Measurements from ENCODE around the gene DCLK2. TPM values are rescaled to one million over a fixed set of nuclear protein-coding genes. Genes with fewer than 3 reads are reported as not detected.

Gene DCLK2
- total RNA-seq, 4 donors from 2014 or later: 0.61 to 4.0 (median 0.74) TPM

- TF ChIP-seq POLR2A (IDR thresholded peaks at IDR 0.05) (no peak), CTCF (IDR thresholded peaks at IDR 0.05) (no peak)
- no peaks in the 10 kb centered on the region for H3K9me3 ChIP-seq
- DNase-seq: no peak
- H3K27ac ChIP-seq: no peak overlapping the region
- no peaks in the 10 kb centered on the region for H3K4me1 ChIP-seq
- intact Hi-C loops (cut with DNase I): no loop called here
- peaks cover 0 to 1% (median 0%) of the 10 kb centered on the region in 4 donors for H3K27me3 ChIP-seq
- WGBS, 2 donors: 76 to 80% methylated on average over 2 of the region's 2 CpGs
- H3K4me3 ChIP-seq: no peak overlapping the region
- no peaks in the 10 kb centered on the region for H3K36me3 ChIP-seq
Measured at GRCh38 chr4:150206265-150206664, 128.0 kb downstream of the DCLK2 start.

- 62 to 63% methylated on average over 4 of the region's 4 CpGs for WGBS, 2 donors
- intact Hi-C loops (cut with DNase I): no loop called here
Measured at GRCh38 chr4:150206954-150207353, 128.7 kb downstream of the DCLK2 start.

GRCh38 chr4:150207871-150208270 is 129.6 kb downstream of the DCLK2 start:
- Histone ChIP-seq H3K27ac (no peak overlapping the region), H3K27me3 (peaks cover 0 to 5% (median 0%) of the 10 kb centered on the region in 4 donors), H3K36me3 (no peaks in the 10 kb centered on the region), H3K9me3 (no peaks in the 10 kb centered on the region), H3K4me1 (peaks cover 0 to 2% (median 0%) of the 10 kb centered on the region in 3 donors), H3K4me3 (no peak overlapping the region)
- no peak for TF ChIP-seq POLR2A (IDR thresholded peaks at IDR 0.05)
- TF ChIP-seq CTCF (IDR thresholded peaks at IDR 0.05): no peak
- DNase-seq: no peak
- 90 to 92% methylated on average over 2 of the region's 2 CpGs for WGBS, 2 donors
- intact Hi-C loops (cut with DNase I): no loop called here

More at GRCh38 chr4:150206954-150207353, 128.7 kb downstream of the DCLK2 start:
- H3K4me3 ChIP-seq: no peak overlapping the region
- no peaks in the 10 kb centered on the region for H3K4me1 ChIP-seq
- H3K27me3 ChIP-seq: peaks cover 0 to 5% (median 0%) of the 10 kb centered on the region in 4 donors
- no peak for DNase-seq
- H3K36me3 ChIP-seq: no peaks in the 10 kb centered on the region
- H3K9me3 ChIP-seq: no peaks in the 10 kb centered on the region
- no peak overlapping the region for H3K27ac ChIP-seq
- TF ChIP-seq POLR2A (IDR thresholded peaks at IDR 0.05): no peak
- TF ChIP-seq CTCF (IDR thresholded peaks at IDR 0.05): no peak

- no peak for DNase-seq
- H3K27me3 ChIP-seq: peaks cover 0 to 5% (median 0%) of the 10 kb centered on the region in 4 donors
- peaks cover 0 to 6% (median 0%) of the 10 kb centered on the region in 3 donors for H3K4me1 ChIP-seq
- WGBS, 2 donors: 63 to 67% methylated on average over 6 of the region's 6 CpGs
- H3K9me3 ChIP-seq: no peaks in the 10 kb centered on the region
- intact Hi-C loops (cut with DNase I): no loop called here
- H3K4me3 ChIP-seq: no peak overlapping the region
- no peak overlapping the region for H3K27ac ChIP-seq
- TF ChIP-seq CTCF (IDR thresholded peaks at IDR 0.05) (peak in 5 of 6 experiments; percentile 25 to 55 (median 44)), POLR2A (IDR thresholded peaks at IDR 0.05) (no peak)
- H3K36me3 ChIP-seq: no peaks in the 10 kb centered on the region
Measured at GRCh38 chr4:150209140-150209829, 131.0 kb downstream of the DCLK2 start.

GRCh38 chr4:150211016-150211415 is 132.8 kb downstream of the DCLK2 start:
- DNase-seq: no peak
- peaks cover 0 to 11% (median 0%) of the 10 kb centered on the region in 3 donors for H3K4me1 ChIP-seq
- intact Hi-C loops (cut with DNase I): no loop called here
- H3K9me3 ChIP-seq: no peaks in the 10 kb centered on the region
- no peak overlapping the region for H3K27ac ChIP-seq
- H3K4me3 ChIP-seq: no peak overlapping the region
- no peak for TF ChIP-seq POLR2A (IDR thresholded peaks at IDR 0.05)
- no peak for TF ChIP-seq CTCF (IDR thresholded peaks at IDR 0.05)
- H3K36me3 ChIP-seq: no peaks in the 10 kb centered on the region
- 50 to 53% methylated on average over 6 of the region's 6 CpGs for WGBS, 2 donors
- peaks cover 0 to 5% (median 0%) of the 10 kb centered on the region in 4 donors for H3K27me3 ChIP-seq
